HEK293T (cell line): ENCODE results near the gene PERP.

Experiments used
- CTCF ChIA-PET: fragments of 350-600 bp; formaldehyde crosslinking; extraction: SDS; loops from one replicate; lab custom pipeline; 2021; ENCODE audit warnings: antibody characterized with exemption, inconsistent platforms; lab: Yijun Ruan, JAX
- POLR2A ChIA-PET: fragments of 350-600 bp; formaldehyde crosslinking; extraction: SDS; loops from one replicate; lab custom pipeline; 2020; ENCODE audit warnings: antibody characterized with exemption, inconsistent platforms; lab: Yijun Ruan, JAX
- DNase-seq: peaks from one replicate; pipeline ENCODE4 v3.0.0; 2012; ENCODE audit warnings: mixed read lengths; ENCODE audit errors: extremely low spot score
- ARNT ChIP-seq: fragments of 450-650 bp; IDR thresholded peaks from 2 replicates; pipeline ENCODE4 v1.6.1; 2017; ENCODE audit warnings: mild to moderate bottlenecking
- BHLHE40 ChIP-seq: fragments of 450-650 bp; IDR thresholded peaks from 2 replicates; pipeline ENCODE4 v1.6.1; 2016; ENCODE audit warnings: mild to moderate bottlenecking, moderate library complexity, borderline replicate concordance
- CTBP1 ChIP-seq: fragments of 450-650 bp; IDR thresholded peaks from 2 replicates; pipeline ENCODE4 v1.6.1; 2016; ENCODE audit warnings: borderline replicate concordance
- ELF4 ChIP-seq: fragments of 450-650 bp; IDR thresholded peaks from 2 replicates; pipeline ENCODE4 v1.6.1; 2017; ENCODE audit warnings: antibody characterized with exemption
- FOXK2 ChIP-seq: fragments of 450-650 bp; IDR thresholded peaks from 2 replicates; pipeline ENCODE4 v1.6.1; 2016; ENCODE audit warnings: mild to moderate bottlenecking
- FOXM1 ChIP-seq: fragments of 450-650 bp; IDR thresholded peaks from 2 replicates; pipeline ENCODE4 v1.6.1; 2017; ENCODE audit warnings: mild to moderate bottlenecking, borderline replicate concordance
- HDGF ChIP-seq: fragments of 450-650 bp; IDR thresholded peaks from 2 replicates; pipeline ENCODE4 v1.6.1; 2017; ENCODE audit warnings: antibody characterized with exemption, borderline replicate concordance
- L3MBTL2 ChIP-seq: fragments of 450-650 bp; conservative IDR thresholded peaks from 2 replicates; pipeline ENCODE4 v1.6.1; 2016; ENCODE audit warnings: mild to moderate bottlenecking
- LEF1 ChIP-seq: fragments of 450-650 bp; IDR thresholded peaks from 2 replicates; pipeline ENCODE4 v1.6.1; 2017; ENCODE audit warnings: mild to moderate bottlenecking, borderline replicate concordance
- NFRKB ChIP-seq: fragments of 450-650 bp; IDR thresholded peaks from 2 replicates; pipeline ENCODE4 v1.6.1; 2016; ENCODE audit warnings: mild to moderate bottlenecking, moderate library complexity
- PKNOX1 ChIP-seq: fragments of 450-650 bp; IDR thresholded peaks from 2 replicates; pipeline ENCODE4 v1.6.1; 2016
- SP1 ChIP-seq: fragments of 450-650 bp; IDR thresholded peaks from 2 replicates; pipeline ENCODE4 v1.6.1; 2017
- SUZ12 ChIP-seq: fragments of 450-650 bp; IDR thresholded peaks from 2 replicates; pipeline ENCODE4 v1.6.1; 2016; ENCODE audit warnings: mild to moderate bottlenecking
- TARDBP ChIP-seq: fragments of 450-650 bp; IDR thresholded peaks from 2 replicates; pipeline ENCODE4 v1.6.1; 2016
- ZNF384 ChIP-seq: fragments of 450-650 bp; IDR thresholded peaks from 2 replicates; pipeline ENCODE4 v1.6.1; 2016

Gene PERP

GRCh38 chr6:138113588-138114210 lies 6.5 kb upstream of the PERP start:
- TF ChIP-seq BHLHE40, result no peak
- TF ChIP-seq ZNF384, result no peak
- no peak for TF ChIP-seq ELF4
- no peak for TF ChIP-seq FOXK2
- no peak for TF ChIP-seq LEF1
- TF ChIP-seq ARNT, result no peak
- no peak for TF ChIP-seq PKNOX1
- no peak for TF ChIP-seq L3MBTL2
- ChIA-PET CTCF (interaction anchor here (0.6 to 1.0 kb wide), 3 partner anchors 97 to 291 kb away, joined by 3 to 5 read pairs (median 4); no protein-coding TSS in a partner anchor), POLR2A (no interaction called here)
- no peak for DNase-seq

GRCh38 chr6:138110229-138110628 lies 3.0 kb upstream of the PERP start:
- CTCF ChIA-PET, result no interaction called here
- TF ChIP-seq PKNOX1, result no peak
- TF ChIP-seq BHLHE40, result no peak
- no peak for TF ChIP-seq LEF1
- POLR2A ChIA-PET, result no interaction called here
- no peak for DNase-seq

GRCh38 chr6:138109042-138109997 lies 2.1 kb upstream of the PERP start:
- TF ChIP-seq PKNOX1 (peak; percentile 73), ZNF384 (0 out of 2 replicates have a peak, but pooled peaks have one; percentile 24), NFRKB (no peak)
- DNase-seq, result peak; percentile 54
- POLR2A ChIA-PET, result interaction anchor here (1.6 kb wide), 1 partner anchor 105 kb away, joined by 4 read pairs; no protein-coding TSS in a partner anchor
- CTCF ChIA-PET, result interaction anchor here (0.6 to 2.0 kb wide), 8 partner anchors 11 to 109 kb away, joined by 3 to 27 read pairs (median 6); no protein-coding TSS in a partner anchor

- no peak for TF ChIP-seq BHLHE40
- no peak for TF ChIP-seq L3MBTL2
- no peak for TF ChIP-seq FOXM1
- TF ChIP-seq HDGF, result no peak
- no peak for TF ChIP-seq CTBP1
- TF ChIP-seq SP1, result no peak
- no peak for TF ChIP-seq SUZ12
- no peak for TF ChIP-seq TARDBP
- no peak for TF ChIP-seq ARNT
- no peak for TF ChIP-seq NFRKB
- ChIA-PET CTCF (interaction anchor here (0.6 to 2.0 kb wide), 11 partner anchors 10 to 1211 kb away, joined by 3 to 27 read pairs (median 3); no protein-coding TSS in a partner anchor), POLR2A (interaction anchor here (0.6 to 1.6 kb wide), 2 partner anchors 101 to 103 kb away, joined by 3 to 4 read pairs; no protein-coding TSS in a partner anchor)
- no peak for DNase-seq
These were observed 753 bp upstream of the PERP start for GRCh38 chr6:138107752-138108592.

GRCh38 chr6:138106665-138107077 lies 548 bp downstream of the PERP start:
- ChIA-PET POLR2A (interaction anchor here (0.7 to 2.4 kb wide), 7 partner anchors 17 to 106 kb away, joined by 4 to 14 read pairs (median 8); no protein-coding TSS in a partner anchor), CTCF (interaction anchor here (0.9 to 3.2 kb wide), 5 partner anchors 10 to 106 kb away, joined by 4 to 26 read pairs (median 5); no protein-coding TSS in a partner anchor)
- TF ChIP-seq NFRKB, result no peak
- peak; percentile 76 for TF ChIP-seq ZNF384
- TF ChIP-seq BHLHE40, result no peak
- no peak for TF ChIP-seq PKNOX1
- no peak for DNase-seq
